CD1c-positive myeloid dendritic cell (primary cell): Measurements from ENCODE around the gene ALDH8A1.

Experiments
- DNase-seq: peaks from one replicate; pipeline ENCODE4 v3.0.0-alpha.2; 2016; ENCODE audit errors: extremely low spot score

Gene ALDH8A1, protein sequence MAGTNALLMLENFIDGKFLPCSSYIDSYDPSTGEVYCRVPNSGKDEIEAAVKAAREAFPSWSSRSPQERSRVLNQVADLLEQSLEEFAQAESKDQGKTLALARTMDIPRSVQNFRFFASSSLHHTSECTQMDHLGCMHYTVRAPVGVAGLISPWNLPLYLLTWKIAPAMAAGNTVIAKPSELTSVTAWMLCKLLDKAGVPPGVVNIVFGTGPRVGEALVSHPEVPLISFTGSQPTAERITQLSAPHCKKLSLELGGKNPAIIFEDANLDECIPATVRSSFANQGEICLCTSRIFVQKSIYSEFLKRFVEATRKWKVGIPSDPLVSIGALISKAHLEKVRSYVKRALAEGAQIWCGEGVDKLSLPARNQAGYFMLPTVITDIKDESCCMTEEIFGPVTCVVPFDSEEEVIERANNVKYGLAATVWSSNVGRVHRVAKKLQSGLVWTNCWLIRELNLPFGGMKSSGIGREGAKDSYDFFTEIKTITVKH

DNA sequence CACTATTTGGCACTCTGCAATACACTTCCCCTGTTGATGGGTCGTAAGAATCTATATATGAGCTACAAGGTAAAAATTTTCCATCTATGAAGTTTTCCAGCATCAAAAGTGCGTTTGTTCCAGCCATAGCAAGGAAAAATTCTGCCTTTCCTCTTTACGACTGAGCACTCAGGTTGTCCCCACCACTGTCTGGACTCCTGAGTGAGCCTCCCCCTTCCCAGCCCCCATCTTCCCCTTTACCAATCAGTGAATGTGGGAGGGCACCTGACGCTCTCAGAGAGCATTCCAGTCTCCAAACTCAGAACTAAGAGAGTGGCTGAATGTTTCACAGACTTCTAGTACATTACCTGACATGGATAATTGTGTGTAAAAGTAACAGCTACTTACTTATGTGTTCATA lies at the start of gene ALDH8A1:
Gene ALDH8A1, minus strand, starts transcription at position 175 of the 400 bp plus-strand sequence. Its CDS starts 48 bp downstream, at position 127.
- DNase-seq, result no peak

DNA sequence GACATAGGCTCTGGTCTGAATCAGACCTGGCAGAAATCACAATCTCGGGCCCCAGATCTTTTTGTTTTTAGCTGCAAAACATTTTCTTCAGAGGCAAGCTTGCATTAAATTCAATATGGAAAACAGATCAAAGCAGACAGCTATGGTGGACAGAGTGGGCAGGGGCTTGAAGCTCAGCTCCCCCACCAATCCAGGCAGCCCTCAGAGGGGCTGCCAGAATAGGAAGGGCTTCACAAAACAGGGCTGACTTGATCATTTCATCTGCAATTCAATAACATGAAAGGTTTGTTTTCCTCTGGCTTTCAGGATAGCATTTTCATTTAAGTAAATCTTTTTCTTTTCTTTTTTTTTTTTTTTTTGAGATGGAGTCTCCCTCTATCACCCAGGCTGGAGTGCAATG lies 49.2 kb upstream of the ALDH8A1 start:
- DNase-seq, result no peak

GRCh38 chr6:134997133-134997995 lies 47.5 kb upstream of the ALDH8A1 start:
- DNase-seq, result no peak

DNA sequence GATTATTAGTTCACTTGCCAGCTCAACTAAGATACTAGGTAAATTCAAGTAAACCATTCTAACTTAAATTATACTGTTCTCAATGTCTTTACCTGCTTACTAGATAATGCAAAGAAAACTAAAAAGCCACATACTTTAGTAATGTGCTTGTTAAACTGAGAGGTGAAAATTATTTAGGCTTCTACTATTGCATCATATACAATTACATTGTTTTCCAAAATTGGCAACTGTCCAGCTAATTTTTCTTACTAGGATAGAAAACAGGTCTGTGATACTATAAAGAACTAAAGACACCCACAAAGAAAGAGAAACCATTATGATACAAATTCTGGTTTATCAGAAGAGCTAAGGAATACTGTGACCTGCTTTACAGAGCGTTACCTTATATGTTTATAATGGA lies 45.6 kb upstream of the ALDH8A1 start:
- DNase-seq, result no peak

DNA sequence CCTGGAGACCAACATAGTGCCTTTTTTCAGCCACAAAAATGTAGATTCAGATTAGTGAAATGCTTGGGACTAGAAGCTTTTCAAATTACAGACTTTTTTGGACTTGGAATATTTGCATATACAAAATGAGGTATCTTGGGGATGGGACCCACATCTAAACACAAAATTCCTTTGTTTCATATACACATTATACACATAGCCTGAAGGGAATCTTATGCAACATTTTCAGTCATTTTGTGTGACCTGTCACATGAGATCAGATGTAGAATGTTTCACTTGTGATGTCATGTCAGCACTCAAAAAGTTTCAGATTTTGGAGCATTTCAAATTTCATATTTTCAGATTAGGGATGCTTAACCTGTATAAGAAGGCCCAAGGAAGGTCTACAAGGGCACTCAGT lies 44.5 kb upstream of the ALDH8A1 start:
- DNase-seq, result no peak

DNA sequence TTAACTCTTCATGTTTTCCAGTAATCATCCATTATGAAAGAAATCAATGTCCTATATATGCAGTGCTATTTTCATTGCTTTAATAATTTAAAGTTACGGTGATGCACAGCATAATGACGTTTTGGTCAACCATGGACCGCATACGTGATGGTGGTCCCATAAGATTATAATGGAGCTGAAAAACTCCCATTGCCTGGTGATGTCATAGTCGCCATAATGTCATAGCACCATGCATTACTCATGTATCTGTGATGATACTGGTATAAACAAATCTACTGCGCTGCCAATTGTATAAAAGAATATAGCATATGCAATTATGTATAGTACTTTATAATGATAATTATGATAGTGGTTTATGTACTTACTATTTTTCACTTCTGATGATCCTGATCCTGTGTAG lies 42.3 kb upstream of the ALDH8A1 start:
- no peak for DNase-seq

GRCh38 chr6:134990262-134990661 lies 40.4 kb upstream of the ALDH8A1 start:
- DNase-seq, result no peak

DNA sequence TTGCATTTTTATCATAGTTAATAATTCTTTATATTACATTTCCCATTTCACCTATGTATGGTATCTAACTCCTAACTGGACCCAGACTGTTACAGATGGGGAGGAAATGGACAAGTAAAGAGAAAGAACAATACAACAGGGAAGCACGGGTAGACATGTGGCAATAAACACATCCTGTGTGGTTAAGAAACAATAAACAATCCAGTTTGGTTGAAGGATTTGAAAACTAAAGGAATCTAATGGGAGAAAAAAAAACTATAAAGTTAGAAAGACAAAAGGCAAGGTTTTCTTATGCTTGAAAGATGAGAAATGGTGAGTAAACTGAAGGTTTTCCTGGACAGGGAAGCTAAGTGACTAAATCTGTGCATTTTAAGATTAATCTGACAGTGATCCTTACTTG lies 34.9 kb upstream of the ALDH8A1 start:
- no peak for DNase-seq

GRCh38 chr6:134983823-134984222 lies 33.9 kb upstream of the ALDH8A1 start:
- no peak for DNase-seq

GRCh38 chr6:134982161-134982560 lies 32.3 kb upstream of the ALDH8A1 start:
- DNase-seq, result no peak

- DNase-seq, result no peak
These were observed 30.9 kb upstream of the ALDH8A1 start for GRCh38 chr6:134980846-134981245.

DNA sequence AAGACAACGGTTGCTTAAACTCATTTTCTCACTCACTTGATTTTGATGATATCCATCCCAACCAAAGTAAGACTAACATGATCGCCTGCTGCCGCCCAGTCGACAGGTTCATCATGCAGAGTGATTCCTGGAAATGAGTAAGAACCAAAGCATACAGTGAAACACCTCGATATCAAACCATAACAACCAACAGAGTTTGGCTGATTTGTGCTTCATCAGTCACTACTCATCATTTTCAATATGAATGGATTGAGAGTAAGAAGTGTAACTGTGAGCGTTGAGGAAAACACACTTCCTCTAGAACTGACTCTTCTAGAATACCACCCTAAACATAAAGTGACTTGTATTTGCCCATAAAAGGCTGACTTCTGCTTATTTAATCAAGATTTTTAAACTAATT lies 29.2 kb upstream of the ALDH8A1 start:
- no peak for DNase-seq

GRCh38 chr6:134974370-134974769 lies 24.5 kb upstream of the ALDH8A1 start:
- no peak for DNase-seq

GRCh38 chr6:134967711-134968110 lies 17.8 kb upstream of the ALDH8A1 start:
- DNase-seq, result no peak

DNA sequence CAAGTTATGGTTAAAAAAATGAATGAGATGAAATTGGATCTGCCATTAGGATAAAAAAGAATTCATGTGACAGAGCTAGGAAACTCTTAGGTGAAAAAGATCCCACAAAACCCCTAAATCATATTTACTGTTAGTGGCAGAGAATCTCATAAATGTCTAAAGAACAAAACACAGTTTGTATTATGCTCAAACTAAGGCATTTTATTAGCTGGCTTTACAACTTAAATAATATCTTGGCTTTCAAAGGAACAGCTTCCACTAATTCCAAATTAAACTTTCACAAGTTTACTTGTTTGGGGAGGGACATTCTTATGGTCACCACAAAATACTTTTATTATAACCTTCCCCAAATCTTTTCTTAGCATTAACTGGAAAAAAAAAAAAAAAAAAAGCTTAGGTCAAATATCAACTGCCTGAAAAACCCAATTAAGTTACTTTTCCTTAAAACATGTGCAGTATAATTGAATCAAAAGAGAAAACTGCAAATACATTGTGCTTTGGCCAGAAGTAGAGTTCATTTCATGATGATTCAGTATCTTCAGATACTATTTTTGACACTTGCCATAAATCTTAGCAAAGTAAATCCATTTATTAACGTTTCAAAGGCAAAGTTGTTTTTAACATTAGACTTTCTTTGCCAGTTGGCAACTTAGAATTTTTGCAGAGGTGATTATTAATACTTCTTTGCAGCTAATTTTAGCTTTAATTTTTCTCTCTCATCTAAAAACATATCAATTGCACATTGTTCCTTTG lies 14.7 kb upstream of the ALDH8A1 start:
- no peak for DNase-seq

- DNase-seq, result no peak
These were observed 12.5 kb upstream of the ALDH8A1 start for GRCh38 chr6:134962421-134962820.

DNA sequence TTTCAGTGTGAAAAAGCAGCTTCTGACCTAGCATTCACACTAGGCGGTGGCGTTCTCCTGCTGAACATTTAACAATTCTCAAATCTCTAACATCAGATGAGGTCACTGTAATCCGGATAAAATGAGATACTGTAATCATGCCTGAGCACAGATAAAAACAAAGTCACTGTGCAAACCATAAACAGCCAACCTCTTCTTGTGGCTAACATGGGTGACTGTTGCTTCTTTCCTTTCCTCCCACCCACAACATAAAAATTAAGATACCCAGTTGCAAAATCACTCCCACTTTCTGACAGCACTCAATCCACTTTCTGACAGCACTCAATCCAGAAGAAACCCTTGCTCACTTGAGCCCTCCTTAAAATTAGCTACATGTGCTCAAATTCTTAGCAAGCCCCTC lies 11.5 kb upstream of the ALDH8A1 start:
- no peak for DNase-seq

DNA sequence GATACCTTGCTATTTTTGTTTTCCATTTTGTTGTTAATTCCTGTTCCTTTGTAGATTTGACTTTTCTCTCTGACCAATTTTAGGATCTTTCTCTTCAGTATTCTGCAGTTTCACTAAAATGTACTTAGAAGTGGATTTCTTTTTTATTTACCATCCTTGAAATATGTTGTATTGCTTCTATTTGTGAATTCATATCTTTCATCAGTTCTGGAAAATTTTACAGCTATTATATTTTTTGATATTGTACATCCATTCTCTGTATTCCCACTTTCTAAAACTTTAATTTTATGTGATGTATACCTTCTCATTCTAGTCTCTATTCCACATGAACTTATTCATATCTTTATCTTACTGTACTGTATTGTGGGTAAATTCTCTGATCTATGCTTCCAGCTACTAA lies 9.7 kb upstream of the ALDH8A1 start:
- no peak for DNase-seq

DNA sequence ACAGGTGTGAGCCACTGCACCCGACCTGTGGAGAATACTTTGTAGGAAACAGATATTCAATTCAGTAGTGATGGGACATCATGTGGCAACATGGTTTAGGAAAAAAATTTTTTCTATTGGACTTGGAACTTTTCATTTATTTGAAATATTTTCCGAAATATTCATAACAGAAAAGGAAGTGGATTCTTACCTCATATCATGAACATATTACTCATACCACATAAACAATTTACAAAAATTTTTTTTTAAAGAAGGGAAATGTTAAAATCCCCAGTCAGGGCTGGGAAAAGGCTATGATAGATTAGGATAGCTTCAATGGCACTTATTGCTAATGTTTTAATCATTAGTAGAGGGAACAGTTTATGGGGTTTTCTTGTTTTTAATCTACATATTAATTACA lies 6.8 kb upstream of the ALDH8A1 start:
- DNase-seq, result peak; percentile 5

DNA sequence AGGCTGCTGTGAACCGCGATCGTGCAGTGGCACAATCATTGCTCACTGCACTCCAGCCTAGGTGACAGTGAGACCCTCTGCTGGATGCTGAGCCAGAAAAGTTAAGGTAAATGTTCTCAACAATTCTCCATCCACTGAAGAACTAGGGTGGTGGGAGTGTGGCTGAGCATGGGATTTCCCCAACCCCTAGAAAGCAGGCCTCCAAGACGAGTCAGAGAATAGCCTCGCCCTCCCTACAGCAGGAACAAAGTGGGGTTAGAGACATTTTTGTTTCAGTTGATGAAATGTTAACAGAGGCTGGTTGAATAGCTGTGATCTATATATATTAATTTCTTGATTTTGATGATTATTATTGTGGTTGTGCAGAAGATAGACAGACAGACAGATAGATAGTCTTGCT lies 6.1 kb upstream of the ALDH8A1 start:
- DNase-seq, result no peak

DNA sequence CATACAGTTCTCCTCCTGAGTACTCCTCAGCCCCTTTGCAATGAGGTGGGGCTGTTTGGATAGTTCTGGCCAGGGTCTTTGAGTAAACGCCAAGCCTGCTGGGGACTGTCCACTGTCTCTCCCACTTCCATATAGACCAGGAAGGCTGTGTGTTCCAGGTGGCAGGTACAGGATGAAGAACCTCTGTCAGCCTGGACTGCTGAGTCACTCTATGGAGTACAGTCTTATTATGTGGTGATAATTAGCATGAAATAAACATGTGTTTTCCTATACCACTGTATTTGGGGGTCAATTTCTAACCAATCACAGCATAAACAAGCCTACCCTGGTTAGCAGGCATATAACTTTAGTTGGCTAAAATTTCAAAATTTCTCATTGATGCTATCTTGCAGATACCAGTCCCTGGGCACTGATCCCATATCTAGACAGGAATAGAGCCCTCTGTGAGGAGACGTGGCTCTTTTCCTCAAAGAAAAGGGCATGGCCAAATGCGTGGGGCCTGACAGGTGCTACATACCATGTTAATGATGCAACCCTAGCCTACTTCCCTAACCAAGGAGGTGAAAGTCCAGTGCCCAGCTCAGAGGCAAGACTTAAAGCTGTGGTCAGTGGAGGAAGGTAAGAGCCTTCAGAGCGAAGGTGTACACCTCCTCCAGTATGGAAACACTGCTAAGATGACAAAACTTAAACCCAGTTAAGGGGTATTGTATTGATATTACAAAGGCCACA lies 4.5 kb upstream of the ALDH8A1 start:
- DNase-seq, result no peak
